Measurements from ENCODE around the gene CA6.

The CA6 gene

DNA sequence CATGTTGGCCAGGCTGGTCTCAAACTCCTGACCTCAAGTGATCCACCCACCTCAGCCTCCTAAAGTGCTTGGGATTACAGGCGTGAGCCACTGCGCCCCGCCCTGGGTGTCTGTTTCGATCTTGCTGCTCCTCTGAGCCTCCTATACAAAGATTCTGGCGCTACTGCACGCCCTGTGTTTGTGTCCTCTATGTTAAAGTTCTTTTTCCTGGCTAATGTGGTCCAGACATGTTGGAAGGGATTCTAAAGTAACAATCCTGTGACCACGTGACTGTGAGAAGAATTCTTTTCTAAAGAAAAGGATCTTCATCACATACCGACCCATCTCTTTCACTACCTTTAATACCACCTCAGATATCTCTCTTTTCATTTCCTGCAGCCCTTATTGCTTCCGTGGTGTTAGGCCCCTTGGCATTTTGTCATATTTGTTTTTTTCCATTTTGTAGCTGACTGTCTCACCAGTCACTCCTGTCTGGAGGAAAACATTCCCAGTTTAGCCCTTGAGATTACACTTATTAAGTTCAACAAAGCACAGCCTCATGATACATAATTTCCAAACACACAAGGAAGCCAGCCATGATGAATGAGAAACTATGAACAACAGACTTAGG lies 40.0 kb upstream of the CA6 start:
- H3K27ac ChIP-seq = no peak overlapping the region
- no peak for TF ChIP-seq CTCF (conservative IDR thresholded peaks at IDR 0.05)
- TF ChIP-seq ZFX (IDR thresholded peaks at IDR 0.05) = no peak

GRCh38 chr1:8908388-8909151 lies 37.1 kb upstream of the CA6 start:
- TF ChIP-seq ZFX (IDR thresholded peaks at IDR 0.05) = no peak
- TF ChIP-seq CTCF (conservative IDR thresholded peaks at IDR 0.05) = no peak

GRCh38 chr1:8910331-8910730 lies 35.3 kb upstream of the CA6 start:
- TF ChIP-seq CTCF (conservative IDR thresholded peaks at IDR 0.05) (no peak), ZFX (IDR thresholded peaks at IDR 0.05) (no peak)

More at GRCh38 chr1:8908388-8909151, 37.1 kb upstream of the CA6 start:
- H3K27ac ChIP-seq = no peak overlapping the region

DNA sequence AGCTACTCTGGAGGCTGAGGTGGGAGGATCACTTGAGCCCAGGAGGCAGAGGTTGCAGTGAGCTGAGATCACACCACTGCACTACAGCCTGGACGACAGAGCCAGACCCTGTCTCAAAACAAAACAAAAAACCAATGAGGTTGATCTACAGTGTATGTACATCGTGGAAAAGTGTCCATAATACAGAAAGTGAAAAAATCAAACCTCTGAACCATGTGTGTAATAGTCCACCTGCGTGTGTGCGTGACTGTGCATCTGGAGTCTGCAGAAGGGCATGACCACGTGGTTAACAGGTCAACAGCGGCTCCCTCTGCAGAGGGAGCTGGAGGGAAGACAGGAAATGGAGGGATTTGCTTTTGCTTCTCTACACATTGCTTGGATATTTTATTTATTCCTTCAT lies 34.8 kb upstream of the CA6 start:
- TF ChIP-seq CTCF (conservative IDR thresholded peaks at IDR 0.05) = no peak
- no peak for TF ChIP-seq ZFX (IDR thresholded peaks at IDR 0.05)
- no peak overlapping the region for H3K27ac ChIP-seq

More at GRCh38 chr1:8910331-8910730, 35.3 kb upstream of the CA6 start:
- no peak overlapping the region for H3K27ac ChIP-seq

GRCh38 chr1:8911416-8912309 lies 34.0 kb upstream of the CA6 start:
- no peak overlapping the region for H3K27ac ChIP-seq
- TF ChIP-seq CTCF (conservative IDR thresholded peaks at IDR 0.05) (no peak), ZFX (IDR thresholded peaks at IDR 0.05) (no peak)

- H3K27ac ChIP-seq = no peak overlapping the region
- no peak for TF ChIP-seq CTCF (conservative IDR thresholded peaks at IDR 0.05)
- no peak for TF ChIP-seq ZFX (IDR thresholded peaks at IDR 0.05)
Measured at GRCh38 chr1:8913457-8913856, 32.2 kb upstream of the CA6 start.

Measured in C4-2B (cell line).